Thoracic aorta (tissue), 2 donors: ENCODE results near the gene EFHC2. TPM values are rescaled to one million over a fixed set of nuclear protein-coding genes. Genes with fewer than 3 reads are reported as not detected.

Source experiments
- ATAC-seq: fragments of 150-250 bp; one replicate; pipeline ENCODE4 v1.8.0; 2017; ENCODE audit warnings: low read depth; ENCODE audit not compliant: insufficient number of reproducible peaks, low FRiP score
- DNase-seq: peaks from one replicate; pipeline ENCODE4 v3.0.0-alpha.2; 2020; ENCODE audit warnings: low spot score
- H3K27ac ChIP-seq, 2 donors: fragments of 200-600 bp; sonication (generic); 1 replicate in 1 of 2; 2 replicates in 1 of 2; pipeline ENCODE4 v1.5.1; 2016; ENCODE audit warnings: mild to moderate bottlenecking in 2 of 2, moderate library complexity in 2 of 2
- H3K27me3 ChIP-seq: fragments of 200-600 bp; sonication (generic); replicated peaks from 2 replicates; pipeline ENCODE4 v1.6.0; 2016; ENCODE audit warnings: mild to moderate bottlenecking; ENCODE audit not compliant: insufficient read depth
- H3K36me3 ChIP-seq: fragments of 200-600 bp; sonication (generic); one replicate; pipeline ENCODE4 v1.5.1; 2016
- H3K4me1 ChIP-seq, 2 donors: fragments of 200-600 bp; sonication (generic); 1 replicate in 1 of 2; 2 replicates in 1 of 2; pipeline versions ENCODE4 v1.5.1 to v1.6.0; 2016; ENCODE audit warnings: low read depth in 2 of 2, mild to moderate bottlenecking in 1 of 2; ENCODE audit not compliant: control insufficient read depth in 1 of 2
- H3K4me3 ChIP-seq: fragments of 200-600 bp; sonication (generic); 2 replicates; pipeline ENCODE4 v1.5.1; 2016; ENCODE audit warnings: mild to moderate bottlenecking
- H3K9me3 ChIP-seq: fragments of 200-600 bp; sonication (generic); 2 replicates; pipeline ENCODE4 v1.5.1; 2016
- CTCF ChIP-seq: fragments of 200-600 bp; sonication (generic); IDR thresholded peaks from one replicate; pipeline ENCODE4 v1.5.1; 2019; ENCODE audit warnings: antibody characterized with exemption
- total RNA-seq, 2 donors: library from RNA; depleted of rRNA; stranded (reverse); fragments of >200 nt; gene quantifications; one replicate each; pipeline versions ENCODE4 v1.1.0 to v1.2.3, GENCODE V29; 2016

Gene EFHC2
- total RNA-seq, 2 donors from 2014 or later: 0.28 TPM; not detected in 1

GRCh38 chrX:44314808-44315207 is 28.7 kb downstream of the EFHC2 start:
- Histone ChIP-seq H3K27me3 (no peaks in the 10 kb centered on the region), H3K4me3 (no peak overlapping the region), H3K27ac (no peak overlapping the region), H3K4me1 (no peaks in the 10 kb centered on the region), H3K36me3 (no peaks in the 10 kb centered on the region), H3K9me3 (no peaks in the 10 kb centered on the region)
- ATAC-seq (no peak), DNase-seq (no peak)
- no peak for TF ChIP-seq CTCF

- no peak for ATAC-seq
- no peaks in the 10 kb centered on the region for H3K36me3 ChIP-seq
- no peak for DNase-seq
Measured at GRCh38 chrX:44314259-44314734, 29.2 kb downstream of the EFHC2 start.

GRCh38 chrX:44312421-44312820 is 31.1 kb downstream of the EFHC2 start:
- Histone ChIP-seq H3K4me3 (no peak overlapping the region), H3K27me3 (no peaks in the 10 kb centered on the region), H3K36me3 (no peaks in the 10 kb centered on the region), H3K9me3 (no peaks in the 10 kb centered on the region), H3K4me1 (no peaks in the 10 kb centered on the region), H3K27ac (no peak overlapping the region)
- ATAC-seq (no peak), DNase-seq (no peak)
- no peak for TF ChIP-seq CTCF

More at GRCh38 chrX:44314259-44314734, 29.2 kb downstream of the EFHC2 start:
- H3K9me3 ChIP-seq: no peaks in the 10 kb centered on the region
- H3K4me3 ChIP-seq: no peak overlapping the region
- no peak overlapping the region for H3K27ac ChIP-seq
- no peaks in the 10 kb centered on the region for H3K27me3 ChIP-seq
- H3K4me1 ChIP-seq: no peaks in the 10 kb centered on the region
- TF ChIP-seq CTCF: no peak

GRCh38 chrX:44310227-44310626 is 33.2 kb downstream of the EFHC2 start:
- Histone ChIP-seq H3K27me3 (no peaks in the 10 kb centered on the region), H3K4me3 (no peak overlapping the region), H3K36me3 (no peaks in the 10 kb centered on the region), H3K9me3 (no peaks in the 10 kb centered on the region), H3K4me1 (no peaks in the 10 kb centered on the region), H3K27ac (no peak overlapping the region)
- no peak for TF ChIP-seq CTCF
- DNase-seq: no peak
- no peak for ATAC-seq

GRCh38 chrX:44308869-44309268 is 34.6 kb downstream of the EFHC2 start:
- no peaks in the 10 kb centered on the region for H3K27me3 ChIP-seq
- no peaks in the 10 kb centered on the region for H3K36me3 ChIP-seq
- no peaks in the 10 kb centered on the region for H3K9me3 ChIP-seq
- H3K4me3 ChIP-seq: no peak overlapping the region
- no peaks in the 10 kb centered on the region for H3K4me1 ChIP-seq
- ATAC-seq (no peak), DNase-seq (no peak)
- H3K27ac ChIP-seq: no peak overlapping the region
- no peak for TF ChIP-seq CTCF
